Upper lobe of right lung (tissue), 1 donor: ENCODE data around the gene SERPINI1. TPM values are rescaled to one million over a fixed set of nuclear protein-coding genes. Genes with fewer than 3 reads are reported as not detected.

ENCODE experiments used
- ATAC-seq: fragments of 200-7000 bp; cut with Tn5 transposase; one replicate; pipeline ENCODE4 v1.9.1; 2020; ENCODE audit warnings: mild to moderate bottlenecking, moderate library complexity
- DNase-seq: peaks from one replicate; pipeline ENCODE4 v3.0.0-alpha.2; 2020
- H3K27ac ChIP-seq: fragments of 200-600 bp; one replicate; pipeline ENCODE4 v1.8.0; 2022
- H3K27me3 ChIP-seq: fragments of 200-600 bp; one replicate; pipeline ENCODE4 v1.8.0; 2022; ENCODE audit warnings: mild to moderate bottlenecking
- H3K36me3 ChIP-seq: fragments of 200-600 bp; one replicate; pipeline ENCODE4 v1.8.0; 2022
- H3K4me1 ChIP-seq: fragments of 200-600 bp; one replicate; pipeline ENCODE4 v1.8.0; 2022
- H3K4me3 ChIP-seq: fragments of 200-600 bp; one replicate; pipeline ENCODE4 v1.8.0; 2022; ENCODE audit warnings: mild to moderate bottlenecking
- H3K9me3 ChIP-seq: fragments of 200-600 bp; one replicate; pipeline ENCODE4 v1.8.0; 2022
- intact Hi-C: fragments of 100-400 bp; cut with DNase I; formaldehyde crosslinking; loops from one replicate; pipeline ENCODE4 v1.11.0; 2022
- total RNA-seq: library from RNA; stranded (reverse); fragmentation: NEBNext Ultra II Directional; extraction: Animal tissue kit (Norgen Biotek cat#: 25700); gene quantifications from one replicate; pipeline ENCODE4 v1.2.1, GENCODE V29; 2021
- TF ChIP-seq, protein P1 (sequence below): fragments of 200-600 bp; IDR thresholded peaks from one replicate; pipeline ENCODE4 v1.8.0; 2022; ENCODE audit warnings: antibody characterized with exemption
- donor health status: DM: no; HTN: yes; CAD: no; lungs with severe emphysema.

SERPINI1 gene
- total RNA-seq, 1 donor from 2014 or later: 7.1 TPM

GRCh38 chr3:167761302-167761701, 25.8 kb downstream of the SERPINI1 start:
- Histone ChIP-seq H3K4me3 (no peak overlapping the region), H3K4me1 (no peaks in the 10 kb centered on the region), H3K36me3 (no peaks in the 10 kb centered on the region), H3K9me3 (no peaks in the 10 kb centered on the region), H3K27me3 (no peaks in the 10 kb centered on the region), H3K27ac (no peak overlapping the region)
- DNase-seq (no peak), ATAC-seq (no peak)
- intact Hi-C loops: no loop called here
- TF ChIP-seq, protein P1, sequence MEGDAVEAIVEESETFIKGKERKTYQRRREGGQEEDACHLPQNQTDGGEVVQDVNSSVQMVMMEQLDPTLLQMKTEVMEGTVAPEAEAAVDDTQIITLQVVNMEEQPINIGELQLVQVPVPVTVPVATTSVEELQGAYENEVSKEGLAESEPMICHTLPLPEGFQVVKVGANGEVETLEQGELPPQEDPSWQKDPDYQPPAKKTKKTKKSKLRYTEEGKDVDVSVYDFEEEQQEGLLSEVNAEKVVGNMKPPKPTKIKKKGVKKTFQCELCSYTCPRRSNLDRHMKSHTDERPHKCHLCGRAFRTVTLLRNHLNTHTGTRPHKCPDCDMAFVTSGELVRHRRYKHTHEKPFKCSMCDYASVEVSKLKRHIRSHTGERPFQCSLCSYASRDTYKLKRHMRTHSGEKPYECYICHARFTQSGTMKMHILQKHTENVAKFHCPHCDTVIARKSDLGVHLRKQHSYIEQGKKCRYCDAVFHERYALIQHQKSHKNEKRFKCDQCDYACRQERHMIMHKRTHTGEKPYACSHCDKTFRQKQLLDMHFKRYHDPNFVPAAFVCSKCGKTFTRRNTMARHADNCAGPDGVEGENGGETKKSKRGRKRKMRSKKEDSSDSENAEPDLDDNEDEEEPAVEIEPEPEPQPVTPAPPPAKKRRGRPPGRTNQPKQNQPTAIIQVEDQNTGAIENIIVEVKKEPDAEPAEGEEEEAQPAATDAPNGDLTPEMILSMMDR: no peak

DNA sequence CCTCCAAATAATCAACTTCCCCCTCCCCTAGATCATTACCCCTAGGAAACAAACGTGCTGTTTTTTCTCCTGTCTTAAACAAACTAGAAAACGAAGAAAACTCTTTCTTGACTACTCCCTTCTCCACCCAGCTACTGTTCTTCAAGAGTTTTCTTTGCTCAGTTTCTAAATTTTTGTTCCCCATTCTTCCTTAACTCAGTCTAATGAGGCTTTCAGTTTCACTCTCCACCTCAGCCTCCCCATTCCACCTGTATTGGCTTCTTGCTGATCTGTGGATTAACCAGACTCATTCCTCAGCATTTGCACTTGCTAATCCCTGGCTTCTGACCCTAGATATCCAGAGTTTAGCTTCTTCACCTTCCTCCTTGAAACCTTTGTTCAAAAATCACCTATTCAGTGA, 26.8 kb downstream of the SERPINI1 start:
- TF ChIP-seq, protein P1: no peak
- no peak for DNase-seq
- intact Hi-C loops: no loop called here
- Histone ChIP-seq H3K27me3 (no peaks in the 10 kb centered on the region), H3K4me3 (no peak overlapping the region), H3K4me1 (no peaks in the 10 kb centered on the region), H3K27ac (no peak overlapping the region), H3K36me3 (no peaks in the 10 kb centered on the region), H3K9me3 (no peaks in the 10 kb centered on the region)
- ATAC-seq: no peak

- ATAC-seq (no peak), DNase-seq (no peak)
- no peak overlapping the region for H3K27ac ChIP-seq
- no peaks in the 10 kb centered on the region for H3K9me3 ChIP-seq
- no peak overlapping the region for H3K4me3 ChIP-seq
- H3K4me1 ChIP-seq: no peaks in the 10 kb centered on the region
- no peaks in the 10 kb centered on the region for H3K36me3 ChIP-seq
- H3K27me3 ChIP-seq: no peaks in the 10 kb centered on the region
- intact Hi-C loops: no loop called here
- TF ChIP-seq, protein P1: no peak
Observed at GRCh38 chr3:167772992-167773391, 37.5 kb downstream of the SERPINI1 start.

DNA sequence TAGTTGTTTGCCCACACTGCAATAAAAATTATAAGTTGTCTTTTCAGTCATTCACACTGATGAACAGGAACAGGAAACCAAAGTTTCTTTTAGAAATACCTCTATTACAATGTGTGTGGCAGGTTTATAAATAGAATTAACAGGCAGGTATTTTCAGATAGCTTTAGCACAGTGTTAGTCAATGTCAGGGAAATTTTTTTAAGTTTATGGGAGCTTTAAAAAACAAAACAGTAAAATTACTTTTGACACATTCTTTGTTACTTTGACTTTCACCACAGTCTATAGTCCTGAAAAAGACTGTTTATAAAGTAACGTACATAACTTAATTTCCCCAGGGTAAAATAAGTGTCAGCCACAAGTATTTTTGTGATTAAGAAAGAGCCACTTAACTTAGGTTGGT, 38.1 kb downstream of the SERPINI1 start:
- ATAC-seq: no peak
- Histone ChIP-seq H3K27ac (no peak overlapping the region), H3K4me3 (no peak overlapping the region), H3K4me1 (no peaks in the 10 kb centered on the region), H3K36me3 (no peaks in the 10 kb centered on the region), H3K27me3 (no peaks in the 10 kb centered on the region), H3K9me3 (no peaks in the 10 kb centered on the region)
- intact Hi-C loops: no loop called here
- DNase-seq: no peak
- TF ChIP-seq, protein P1: no peak

DNA sequence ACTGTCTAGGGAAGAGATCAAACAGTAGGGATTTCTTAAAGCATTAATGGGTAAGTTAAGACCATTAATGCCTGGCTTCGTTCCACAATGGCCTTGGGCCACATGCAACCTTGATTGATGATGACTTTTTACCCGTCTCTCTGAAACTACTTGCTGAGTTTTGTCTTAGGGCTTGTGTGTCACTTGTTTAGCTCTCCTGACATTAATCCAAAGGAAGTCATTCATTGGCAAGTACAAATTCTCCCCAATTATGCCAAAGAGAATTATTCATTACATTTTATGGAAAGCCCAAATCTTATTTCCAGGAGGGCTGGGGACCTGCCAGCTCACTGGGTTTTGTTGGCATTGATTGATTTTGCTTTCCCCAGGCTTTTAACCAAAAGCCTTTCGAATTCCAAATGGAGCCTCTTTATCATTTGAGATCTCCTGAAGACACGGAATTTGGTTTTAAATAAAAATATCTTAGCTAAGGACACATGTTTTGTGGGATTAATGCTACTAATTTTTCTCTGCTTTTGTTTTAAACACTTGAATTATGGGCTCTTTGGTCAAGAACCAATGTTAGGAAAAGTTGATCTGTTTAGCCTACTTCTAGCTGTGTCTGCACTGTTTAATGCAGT, 40.7 kb downstream of the SERPINI1 start:
- Histone ChIP-seq H3K4me1 (no peaks in the 10 kb centered on the region), H3K4me3 (no peak overlapping the region), H3K36me3 (no peaks in the 10 kb centered on the region), H3K9me3 (no peaks in the 10 kb centered on the region), H3K27me3 (no peaks in the 10 kb centered on the region), H3K27ac (no peak overlapping the region)
- DNase-seq (no peak), ATAC-seq (no peak)
- intact Hi-C loops: no loop called here
- TF ChIP-seq, protein P1: no peak

GRCh38 chr3:167777356-167777755, 41.8 kb downstream of the SERPINI1 start:
- TF ChIP-seq, protein P1: no peak
- no peak overlapping the region for H3K27ac ChIP-seq
- ATAC-seq (no peak), DNase-seq (no peak)
- intact Hi-C loops: no loop called here
- no peak overlapping the region for H3K4me3 ChIP-seq
- no peaks in the 10 kb centered on the region for H3K27me3 ChIP-seq
- no peaks in the 10 kb centered on the region for H3K36me3 ChIP-seq
- H3K4me1 ChIP-seq: no peaks in the 10 kb centered on the region
- no peaks in the 10 kb centered on the region for H3K9me3 ChIP-seq
